SK-N-MC (cell line): Measurements from ENCODE around the gene SLC35F1.

ENCODE experiments used
- EZH2 ChIP-seq: fragments of 200-600 bp; sonication (generic); IDR thresholded peaks from one replicate; pipeline ENCODE4 v1.6.1; 2017; ENCODE audit warnings: antibody characterized with exemption
- POLR2AphosphoS5 ChIP-seq: IDR thresholded peaks from 2 replicates; pipeline ENCODE4 v1.6.1; 2012; ENCODE audit warnings: mild to moderate bottlenecking, low read depth, low read length, borderline replicate concordance

- TF ChIP-seq EZH2 (no peak), POLR2AphosphoS5 (no peak)
Observed at GRCh38 chr6:117919275-117919674, 12.2 kb downstream of the SLC35F1 start.
